ENCODE data around the gene NFYA.

DNA sequence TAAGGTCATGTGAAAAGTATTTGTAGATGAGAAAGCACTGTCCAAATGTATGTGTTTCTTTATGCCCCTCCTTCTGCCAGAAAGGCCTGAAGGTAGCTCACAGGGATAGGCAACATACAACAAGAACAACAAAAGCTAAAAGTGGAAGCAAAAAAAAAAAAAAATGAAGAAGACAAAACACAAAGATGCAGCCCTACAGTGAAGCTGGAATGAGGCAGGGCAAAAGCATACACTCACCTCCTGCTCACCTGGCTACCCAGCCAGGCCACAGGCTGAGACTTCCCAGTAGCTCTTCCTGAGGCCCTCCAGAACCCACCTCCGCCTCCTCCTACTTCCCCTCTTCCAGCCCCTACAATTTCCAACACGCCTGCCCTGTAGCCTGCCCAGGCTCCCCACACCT is 36.2 kb upstream of the NFYA start:
- TF ChIP-seq, protein P1, sequence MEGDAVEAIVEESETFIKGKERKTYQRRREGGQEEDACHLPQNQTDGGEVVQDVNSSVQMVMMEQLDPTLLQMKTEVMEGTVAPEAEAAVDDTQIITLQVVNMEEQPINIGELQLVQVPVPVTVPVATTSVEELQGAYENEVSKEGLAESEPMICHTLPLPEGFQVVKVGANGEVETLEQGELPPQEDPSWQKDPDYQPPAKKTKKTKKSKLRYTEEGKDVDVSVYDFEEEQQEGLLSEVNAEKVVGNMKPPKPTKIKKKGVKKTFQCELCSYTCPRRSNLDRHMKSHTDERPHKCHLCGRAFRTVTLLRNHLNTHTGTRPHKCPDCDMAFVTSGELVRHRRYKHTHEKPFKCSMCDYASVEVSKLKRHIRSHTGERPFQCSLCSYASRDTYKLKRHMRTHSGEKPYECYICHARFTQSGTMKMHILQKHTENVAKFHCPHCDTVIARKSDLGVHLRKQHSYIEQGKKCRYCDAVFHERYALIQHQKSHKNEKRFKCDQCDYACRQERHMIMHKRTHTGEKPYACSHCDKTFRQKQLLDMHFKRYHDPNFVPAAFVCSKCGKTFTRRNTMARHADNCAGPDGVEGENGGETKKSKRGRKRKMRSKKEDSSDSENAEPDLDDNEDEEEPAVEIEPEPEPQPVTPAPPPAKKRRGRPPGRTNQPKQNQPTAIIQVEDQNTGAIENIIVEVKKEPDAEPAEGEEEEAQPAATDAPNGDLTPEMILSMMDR (IDR thresholded peaks at IDR 0.05): no peak
- TF ChIP-seq POLR2A (IDR thresholded peaks at IDR 0.05): no peak
- no peak for TF ChIP-seq EP300 (IDR thresholded peaks at IDR 0.05)

Measured in tibial nerve (tissue), 4 donors.